GM23338 (cell line): ENCODE data around the gene HMGXB3. TPM values are rescaled to one million over a fixed set of nuclear protein-coding genes. Genes with fewer than 3 reads are reported as not detected.

Experiments used
- ATAC-seq: fragments of 200-7000 bp; cut with Tn5 transposase; 3 replicates; pipeline ENCODE4 v1.9.1; 2020
- DNase-seq: peaks from one replicate; pipeline ENCODE4 v3.0.0-alpha.2; 2015; ENCODE audit warnings: low spot score
- H2AFZ ChIP-seq: fragments of 200-600 bp; sonication (generic); 2 replicates; pipeline ENCODE4 v1.8.0; 2016; ENCODE audit warnings: antibody characterized with exemption, mild to moderate bottlenecking, moderate library complexity
- H3F3A ChIP-seq: fragments of 200-600 bp; sonication (generic); replicated peaks from 2 replicates; pipeline ENCODE4 v1.8.0; 2017; ENCODE audit warnings: antibody characterized with exemption, mixed run types, low read depth
- H3K27ac ChIP-seq: fragments of 200-600 bp; sonication (generic); 2 replicates; pipeline ENCODE4 v1.6.1; 2016; ENCODE audit warnings: low read depth
- H3K27me3 ChIP-seq: fragments of 200-600 bp; sonication (generic); 2 replicates; pipeline ENCODE4 v1.8.0; 2016; ENCODE audit warnings: mild to moderate bottlenecking, mixed run types, moderate library complexity; ENCODE audit not compliant: insufficient read depth
- H3K36me3 ChIP-seq: fragments of 200-600 bp; sonication (generic); 2 replicates; pipeline ENCODE4 v1.8.0; 2016; ENCODE audit warnings: mild to moderate bottlenecking; ENCODE audit not compliant: insufficient read depth
- H3K4me1 ChIP-seq: fragments of 200-600 bp; sonication (generic); 2 replicates; pipeline ENCODE4 v1.8.0; 2016; ENCODE audit warnings: mild to moderate bottlenecking, moderate library complexity; ENCODE audit not compliant: insufficient read depth
- H3K4me2 ChIP-seq: fragments of 200-600 bp; sonication (generic); 2 replicates; pipeline ENCODE4 v1.7.1; 2017; ENCODE audit warnings: mixed run types
- H3K4me3 ChIP-seq: fragments of 200-600 bp; sonication (generic); 2 replicates; pipeline ENCODE4 v1.6.1; 2016; ENCODE audit warnings: mixed run types
- H3K79me2 ChIP-seq: fragments of 200-600 bp; sonication (generic); replicated peaks from 2 replicates; pipeline ENCODE4 v1.8.0; 2017; ENCODE audit warnings: mild to moderate bottlenecking; ENCODE audit not compliant: insufficient read depth
- H3K9me2 ChIP-seq: fragments of 200-600 bp; sonication (generic); 2 replicates; pipeline ENCODE4 v1.8.0; 2017; ENCODE audit not compliant: insufficient read depth
- H4K20me1 ChIP-seq: fragments of 200-600 bp; sonication (generic); replicated peaks from 2 replicates; pipeline ENCODE4 v1.8.0; 2017; ENCODE audit warnings: mild to moderate bottlenecking; ENCODE audit not compliant: insufficient read depth
- H3K27ac Mint-ChIP-seq: 2 replicates; pipeline ENCODE4 v1.8.0; 2020; ENCODE audit warnings: inconsistent platforms, mild to moderate bottlenecking, moderate library complexity, mixed read lengths
- H3K27me3 Mint-ChIP-seq: 3 replicates; pipeline ENCODE4 v1.8.0; 2022; ENCODE audit warnings: low read depth, mild to moderate bottlenecking, moderate library complexity, mixed read lengths, inconsistent platforms; ENCODE audit not compliant: insufficient read depth, poor library complexity
- H3K36me3 Mint-ChIP-seq: 3 replicates; pipeline ENCODE4 v1.8.0; 2021; ENCODE audit warnings: low read depth, mild to moderate bottlenecking, inconsistent platforms, moderate library complexity, mixed read lengths
- H3K4me1 Mint-ChIP-seq: 3 replicates; pipeline ENCODE4 v1.8.0; 2020; ENCODE audit warnings: mild to moderate bottlenecking, inconsistent platforms, mixed read lengths
- H3K4me3 Mint-ChIP-seq: 3 replicates; pipeline ENCODE4 v1.8.0; 2021; ENCODE audit warnings: moderate library complexity, mild to moderate bottlenecking, inconsistent platforms, mixed read lengths
- H3K9me3 Mint-ChIP-seq: 3 replicates; pipeline ENCODE4 v1.8.0; 2020; ENCODE audit warnings: moderate library complexity, mild to moderate bottlenecking, inconsistent platforms, mixed read lengths
- CREB1 ChIP-seq: fragments of 250-450 bp; sonication (Bioruptor Pico); IDR thresholded peaks from 2 replicates; pipeline ENCODE4 v1.5.0; 2020; ENCODE audit warnings: low read depth, mild to moderate bottlenecking, moderate library complexity
- EZH2 ChIP-seq: fragments of 200-600 bp; sonication (generic); IDR thresholded peaks from one replicate; pipeline ENCODE4 v1.8.0; 2017; ENCODE audit warnings: antibody characterized with exemption, mild to moderate bottlenecking, low read depth; ENCODE audit not compliant: unreplicated experiment
- EZH2phosphoT487 ChIP-seq: fragments of 200-600 bp; sonication (generic); IDR thresholded peaks from one replicate; pipeline ENCODE4 v1.8.1; 2018; ENCODE audit warnings: antibody characterized with exemption; ENCODE audit not compliant: unreplicated experiment
- JUNB ChIP-seq: IDR thresholded peaks from one replicate; pipeline ENCODE4 v1.6.1; 2016; ENCODE audit warnings: antibody characterized with exemption; ENCODE audit not compliant: unreplicated experiment
- NANOG ChIP-seq: IDR thresholded peaks from 2 replicates; pipeline ENCODE4 v1.6.1; 2016; ENCODE audit warnings: antibody characterized with exemption, borderline replicate concordance
- REST ChIP-seq: IDR thresholded peaks from one replicate; pipeline ENCODE4 v1.6.1; 2018; ENCODE audit warnings: antibody characterized with exemption; ENCODE audit not compliant: unreplicated experiment
- ZNF114 ChIP-seq: fragments of 250-450 bp; sonication (Bioruptor Pico); IDR thresholded peaks from 2 replicates; pipeline ENCODE4 v1.5.0; 2020; ENCODE audit warnings: mild to moderate bottlenecking, moderate library complexity
- ZNF331 ChIP-seq: fragments of 250-450 bp; sonication (Bioruptor Pico); IDR thresholded peaks from 2 replicates; pipeline ENCODE4 v1.5.0; 2020; ENCODE audit warnings: low read depth, mild to moderate bottlenecking, moderate library complexity
- polyA plus RNA-seq: library from polyadenylated mRNA; unstranded; fragments of >200 nt; fragmentation: Nextera tagmentation; extraction: Ambion mirVana; gene quantifications from 2 replicates; pipeline ENCODE4 v1.2.1, GENCODE V29; 2016
- total RNA-seq: library from RNA; depleted of rRNA; stranded (reverse); fragments of >200 nt; shearing (Covaris generic); gene quantifications from 2 replicates; pipeline ENCODE4 v1.2.3, GENCODE V29; 2014
- TF ChIP-seq, protein P1 (sequence below): fragments of 250-450 bp; sonication (Bioruptor Pico); IDR thresholded peaks from 2 replicates; pipeline ENCODE4 v1.5.0; 2020; ENCODE audit warnings: mild to moderate bottlenecking, moderate library complexity
- TF ChIP-seq, protein P2 (sequence below), 2 experiments: fragments of 200-600 bp in 1 of 2; sonication (generic) in 1 of 2; conservative IDR thresholded peaks; 2 replicates each; pipeline versions ENCODE4 v1.5.1 to v1.6.1; 2016 to 2017; ENCODE audit warnings: antibody characterized with exemption in 2 of 2, low read depth in 2 of 2, mild to moderate bottlenecking in 2 of 2, moderate library complexity in 1 of 2

HMGXB3 gene
- total and polyA plus RNA-seq, 2 experiments from 2014 or later, result 9.4 to 37.9 TPM

DNA sequence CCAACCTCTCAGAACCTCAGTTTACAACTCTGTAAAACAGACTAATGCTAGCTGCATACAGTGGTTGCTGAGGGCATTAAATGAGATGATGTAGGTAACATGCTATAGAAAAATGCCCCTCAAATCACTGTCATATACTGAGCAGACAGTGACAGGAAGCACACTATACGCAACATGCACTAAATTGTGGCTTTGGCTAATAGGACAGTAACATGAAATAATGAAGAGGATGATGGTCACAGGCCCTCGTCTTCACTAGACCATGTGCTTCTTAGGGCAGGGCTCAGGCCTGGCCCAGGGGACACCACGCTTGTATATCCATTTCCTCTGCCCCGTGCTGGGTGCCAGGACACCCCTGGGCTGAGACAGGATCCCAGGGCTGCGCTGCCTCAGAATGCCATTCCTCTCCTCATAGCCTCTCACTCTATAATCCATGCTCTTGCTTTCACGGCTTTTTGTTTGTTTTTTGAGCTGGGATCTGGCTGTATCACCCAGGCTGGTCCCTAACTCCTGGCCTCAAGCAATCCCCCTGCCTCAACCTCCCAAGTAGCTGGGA, 66.9 kb downstream of the HMGXB3 start (continued):
- TF ChIP-seq, protein P1, sequence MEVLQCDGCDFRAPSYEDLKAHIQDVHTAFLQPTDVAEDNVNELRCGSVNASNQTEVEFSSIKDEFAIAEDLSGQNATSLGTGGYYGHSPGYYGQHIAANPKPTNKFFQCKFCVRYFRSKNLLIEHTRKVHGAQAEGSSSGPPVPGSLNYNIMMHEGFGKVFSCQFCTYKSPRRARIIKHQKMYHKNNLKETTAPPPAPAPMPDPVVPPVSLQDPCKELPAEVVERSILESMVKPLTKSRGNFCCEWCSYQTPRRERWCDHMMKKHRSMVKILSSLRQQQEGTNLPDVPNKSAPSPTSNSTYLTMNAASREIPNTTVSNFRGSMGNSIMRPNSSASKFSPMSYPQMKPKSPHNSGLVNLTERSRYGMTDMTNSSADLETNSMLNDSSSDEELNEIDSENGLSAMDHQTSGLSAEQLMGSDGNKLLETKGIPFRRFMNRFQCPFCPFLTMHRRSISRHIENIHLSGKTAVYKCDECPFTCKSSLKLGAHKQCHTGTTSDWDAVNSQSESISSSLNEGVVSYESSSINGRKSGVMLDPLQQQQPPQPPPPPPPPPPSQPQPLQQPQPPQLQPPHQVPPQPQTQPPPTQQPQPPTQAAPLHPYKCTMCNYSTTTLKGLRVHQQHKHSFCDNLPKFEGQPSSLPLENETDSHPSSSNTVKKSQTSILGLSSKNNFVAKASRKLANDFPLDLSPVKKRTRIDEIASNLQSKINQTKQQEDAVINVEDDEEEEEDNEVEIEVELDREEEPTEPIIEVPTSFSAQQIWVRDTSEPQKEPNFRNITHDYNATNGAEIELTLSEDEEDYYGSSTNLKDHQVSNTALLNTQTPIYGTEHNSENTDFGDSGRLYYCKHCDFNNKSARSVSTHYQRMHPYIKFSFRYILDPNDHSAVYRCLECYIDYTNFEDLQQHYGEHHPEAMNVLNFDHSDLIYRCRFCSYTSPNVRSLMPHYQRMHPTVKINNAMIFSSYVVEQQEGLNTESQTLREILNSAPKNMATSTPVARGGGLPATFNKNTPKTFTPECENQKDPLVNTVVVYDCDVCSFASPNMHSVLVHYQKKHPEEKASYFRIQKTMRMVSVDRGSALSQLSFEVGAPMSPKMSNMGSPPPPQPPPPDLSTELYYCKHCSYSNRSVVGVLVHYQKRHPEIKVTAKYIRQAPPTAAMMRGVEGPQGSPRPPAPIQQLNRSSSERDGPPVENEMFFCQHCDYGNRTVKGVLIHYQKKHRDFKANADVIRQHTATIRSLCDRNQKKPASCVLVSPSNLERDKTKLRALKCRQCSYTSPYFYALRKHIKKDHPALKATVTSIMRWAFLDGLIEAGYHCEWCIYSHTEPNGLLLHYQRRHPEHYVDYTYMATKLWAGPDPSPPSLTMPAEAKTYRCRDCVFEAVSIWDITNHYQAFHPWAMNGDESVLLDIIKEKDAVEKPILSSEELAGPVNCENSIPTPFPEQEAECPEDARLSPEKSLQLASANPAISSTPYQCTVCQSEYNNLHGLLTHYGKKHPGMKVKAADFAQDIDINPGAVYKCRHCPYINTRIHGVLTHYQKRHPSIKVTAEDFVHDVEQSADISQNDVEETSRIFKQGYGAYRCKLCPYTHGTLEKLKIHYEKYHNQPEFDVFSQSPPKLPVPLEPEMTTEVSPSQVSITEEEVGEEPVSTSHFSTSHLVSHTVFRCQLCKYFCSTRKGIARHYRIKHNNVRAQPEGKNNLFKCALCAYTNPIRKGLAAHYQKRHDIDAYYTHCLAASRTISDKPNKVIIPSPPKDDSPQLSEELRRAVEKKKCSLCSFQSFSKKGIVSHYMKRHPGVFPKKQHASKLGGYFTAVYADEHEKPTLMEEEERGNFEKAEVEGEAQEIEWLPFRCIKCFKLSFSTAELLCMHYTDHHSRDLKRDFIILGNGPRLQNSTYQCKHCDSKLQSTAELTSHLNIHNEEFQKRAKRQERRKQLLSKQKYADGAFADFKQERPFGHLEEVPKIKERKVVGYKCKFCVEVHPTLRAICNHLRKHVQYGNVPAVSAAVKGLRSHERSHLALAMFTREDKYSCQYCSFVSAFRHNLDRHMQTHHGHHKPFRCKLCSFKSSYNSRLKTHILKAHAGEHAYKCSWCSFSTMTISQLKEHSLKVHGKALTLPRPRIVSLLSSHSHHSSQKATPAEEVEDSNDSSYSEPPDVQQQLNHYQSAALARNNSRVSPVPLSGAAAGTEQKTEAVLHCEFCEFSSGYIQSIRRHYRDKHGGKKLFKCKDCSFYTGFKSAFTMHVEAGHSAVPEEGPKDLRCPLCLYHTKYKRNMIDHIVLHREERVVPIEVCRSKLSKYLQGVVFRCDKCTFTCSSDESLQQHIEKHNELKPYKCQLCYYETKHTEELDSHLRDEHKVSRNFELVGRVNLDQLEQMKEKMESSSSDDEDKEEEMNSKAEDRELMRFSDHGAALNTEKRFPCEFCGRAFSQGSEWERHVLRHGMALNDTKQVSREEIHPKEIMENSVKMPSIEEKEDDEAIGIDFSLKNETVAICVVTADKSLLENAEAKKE, result no peak
- TF ChIP-seq EZH2phosphoT487, result no peak
- TF ChIP-seq EZH2, result no peak
- no peak for TF ChIP-seq JUNB

DNA sequence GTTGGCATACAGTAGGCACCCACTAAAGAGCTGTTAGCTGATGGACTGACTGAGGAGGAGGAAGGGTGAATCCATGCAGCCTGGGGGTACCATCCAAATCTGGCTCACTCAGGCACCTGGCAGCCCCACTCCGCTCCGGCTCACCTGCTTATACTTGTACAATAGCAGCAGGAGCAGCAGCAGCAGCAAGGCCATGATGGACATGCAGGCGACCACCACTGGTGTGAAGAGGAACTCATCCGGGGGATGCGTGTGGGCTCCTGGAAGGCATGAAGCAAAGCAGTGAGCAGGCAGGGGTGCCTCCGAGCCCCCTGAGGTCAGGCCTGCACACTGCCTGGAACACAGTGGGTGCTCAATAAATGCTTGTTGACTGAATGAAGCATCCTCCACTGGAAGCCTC, 67.5 kb downstream of the HMGXB3 start:
- Histone ChIP-seq H3K36me3 (no peaks in the 10 kb centered on the region), H3K79me2 (no peaks in the 10 kb centered on the region), H2AFZ (no peak overlapping the region), H3K27ac (no peak overlapping the region), H3K9me2 (peaks cover under 1% of the 10 kb centered on the region; the same call in 1 of the 2 replicates), H3K4me2 (no peak overlapping the region), H3K27me3 (no peaks in the 10 kb centered on the region), H3K4me3 (no peak overlapping the region), H3K4me1 (no peaks in the 10 kb centered on the region), H3F3A (no peaks in the 10 kb centered on the region), H4K20me1 (no peaks in the 10 kb centered on the region)
- DNase-seq (no peak), ATAC-seq (no peak)
- H3K27me3 Mint-ChIP-seq, result peaks cover 9% of the 10 kb centered on the region
- no peak for TF ChIP-seq EZH2phosphoT487
- no peak for TF ChIP-seq ZNF331
- no peak for TF ChIP-seq ZNF114 (CRISPR knock-in tag)
- no peak for TF ChIP-seq NANOG
- no peak for TF ChIP-seq CREB1
- TF ChIP-seq EZH2, result no peak
- TF ChIP-seq, protein P2, sequence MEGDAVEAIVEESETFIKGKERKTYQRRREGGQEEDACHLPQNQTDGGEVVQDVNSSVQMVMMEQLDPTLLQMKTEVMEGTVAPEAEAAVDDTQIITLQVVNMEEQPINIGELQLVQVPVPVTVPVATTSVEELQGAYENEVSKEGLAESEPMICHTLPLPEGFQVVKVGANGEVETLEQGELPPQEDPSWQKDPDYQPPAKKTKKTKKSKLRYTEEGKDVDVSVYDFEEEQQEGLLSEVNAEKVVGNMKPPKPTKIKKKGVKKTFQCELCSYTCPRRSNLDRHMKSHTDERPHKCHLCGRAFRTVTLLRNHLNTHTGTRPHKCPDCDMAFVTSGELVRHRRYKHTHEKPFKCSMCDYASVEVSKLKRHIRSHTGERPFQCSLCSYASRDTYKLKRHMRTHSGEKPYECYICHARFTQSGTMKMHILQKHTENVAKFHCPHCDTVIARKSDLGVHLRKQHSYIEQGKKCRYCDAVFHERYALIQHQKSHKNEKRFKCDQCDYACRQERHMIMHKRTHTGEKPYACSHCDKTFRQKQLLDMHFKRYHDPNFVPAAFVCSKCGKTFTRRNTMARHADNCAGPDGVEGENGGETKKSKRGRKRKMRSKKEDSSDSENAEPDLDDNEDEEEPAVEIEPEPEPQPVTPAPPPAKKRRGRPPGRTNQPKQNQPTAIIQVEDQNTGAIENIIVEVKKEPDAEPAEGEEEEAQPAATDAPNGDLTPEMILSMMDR (conservative IDR thresholded peaks at IDR 0.05; ENCODE audit: low read depth in 2 of 2), result no peak
- TF ChIP-seq REST, result no peak
- no peak overlapping the region for H3K27ac Mint-ChIP-seq
- no peaks in the 10 kb centered on the region for H3K9me3 Mint-ChIP-seq
- H3K4me3 Mint-ChIP-seq, result no peak overlapping the region
- no peaks in the 10 kb centered on the region for H3K36me3 Mint-ChIP-seq
- H3K4me1 Mint-ChIP-seq, result peaks cover 2% of the 10 kb centered on the region; the same call in 1 of the 3 replicates
